Brain pericyte (primary cell): ENCODE results near the gene TRIM29.

Experiments used
- DNase-seq: peaks from one replicate; pipeline ENCODE4 v3.0.0-alpha.2; 2012; ENCODE audit warnings: low read depth, low spot score

The TRIM29 gene

GRCh38 chr11:120122924-120123683 lies 14.8 kb downstream of the TRIM29 start:
- no peak for DNase-seq

- no peak for DNase-seq
Observed at GRCh38 chr11:120121914-120122473, 15.9 kb downstream of the TRIM29 start.

GRCh38 chr11:120121336-120121735 lies 16.6 kb downstream of the TRIM29 start:
- DNase-seq, result no peak

GRCh38 chr11:120120805-120121335 lies 17.0 kb downstream of the TRIM29 start:
- DNase-seq, result no peak

- DNase-seq, result no peak
Observed at GRCh38 chr11:120119121-120119520, 18.8 kb downstream of the TRIM29 start.

GRCh38 chr11:120117991-120118390 lies 19.9 kb downstream of the TRIM29 start:
- DNase-seq, result no peak

- no peak for DNase-seq
Observed at GRCh38 chr11:120116966-120117365, 20.9 kb downstream of the TRIM29 start.

- no peak for DNase-seq
Observed at GRCh38 chr11:120115272-120116000, 22.5 kb downstream of the TRIM29 start.

- DNase-seq, result no peak
Observed at GRCh38 chr11:120112174-120112796, 25.6 kb downstream of the TRIM29 start.

- no peak for DNase-seq
Observed at GRCh38 chr11:120109531-120109930, 28.4 kb downstream of the TRIM29 start.

- DNase-seq, result no peak
Observed at GRCh38 chr11:120108785-120109168, 29.1 kb downstream of the TRIM29 start.

GRCh38 chr11:120108154-120108784 lies 29.6 kb downstream of the TRIM29 start:
- no peak for DNase-seq

GRCh38 chr11:120107692-120108091 lies 30.2 kb downstream of the TRIM29 start:
- DNase-seq, result no peak

- DNase-seq, result no peak
Observed at GRCh38 chr11:120106354-120107150, 31.4 kb downstream of the TRIM29 start.

GRCh38 chr11:120105576-120105975 lies 32.3 kb downstream of the TRIM29 start:
- DNase-seq, result no peak

- DNase-seq, result no peak
Observed at GRCh38 chr11:120104041-120104565, 33.8 kb downstream of the TRIM29 start.

- DNase-seq, result no peak
Observed at GRCh38 chr11:120102864-120103122, 35.1 kb downstream of the TRIM29 start.

- DNase-seq, result no peak
Observed at GRCh38 chr11:120102050-120102863, 35.7 kb downstream of the TRIM29 start.

- DNase-seq, result no peak
Observed at GRCh38 chr11:120098503-120099020, 39.4 kb downstream of the TRIM29 start.
